Fibroblast of pulmonary artery (primary cell): Measurements from ENCODE around the gene VWF.

Source experiments
- DNase-seq: peaks from one replicate; pipeline ENCODE4 v3.0.0-alpha.2; 2010; ENCODE audit warnings: low read depth
- H3K4me3 ChIP-seq: replicated peaks from 2 replicates; pipeline ENCODE4 v1.5.1; 2011; ENCODE audit warnings: low read depth, mild to moderate bottlenecking, control low read depth, low read length, moderate library complexity
- TF ChIP-seq, protein P1 (sequence below): IDR thresholded peaks from 2 replicates; pipeline ENCODE4 v1.5.1; 2011; ENCODE audit warnings: mild to moderate bottlenecking, control low read depth, low read length, inconsistent platforms; ENCODE audit errors: missing control alignments

Gene VWF

DNA sequence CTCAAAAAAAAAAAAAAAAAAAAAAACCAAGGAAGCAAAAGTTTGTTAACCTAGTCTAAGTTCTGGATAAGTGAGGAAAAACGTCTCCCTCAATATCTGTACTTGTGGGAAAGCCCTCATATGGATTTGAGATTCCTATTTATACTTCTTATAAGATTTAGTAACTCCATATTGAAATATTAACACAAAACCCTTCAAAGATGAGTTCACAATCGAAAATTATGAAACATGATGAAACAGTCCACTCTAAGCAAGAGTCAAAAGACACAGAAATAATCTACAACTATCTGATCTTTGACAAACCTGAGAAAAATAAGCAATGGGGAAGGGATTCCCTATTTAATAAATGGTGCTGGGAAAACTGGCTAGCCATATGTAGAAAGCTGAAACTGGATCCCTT, 25.2 kb downstream of the VWF start:
- no peak overlapping the region for H3K4me3 ChIP-seq
- no peak for DNase-seq
- TF ChIP-seq, protein P1, sequence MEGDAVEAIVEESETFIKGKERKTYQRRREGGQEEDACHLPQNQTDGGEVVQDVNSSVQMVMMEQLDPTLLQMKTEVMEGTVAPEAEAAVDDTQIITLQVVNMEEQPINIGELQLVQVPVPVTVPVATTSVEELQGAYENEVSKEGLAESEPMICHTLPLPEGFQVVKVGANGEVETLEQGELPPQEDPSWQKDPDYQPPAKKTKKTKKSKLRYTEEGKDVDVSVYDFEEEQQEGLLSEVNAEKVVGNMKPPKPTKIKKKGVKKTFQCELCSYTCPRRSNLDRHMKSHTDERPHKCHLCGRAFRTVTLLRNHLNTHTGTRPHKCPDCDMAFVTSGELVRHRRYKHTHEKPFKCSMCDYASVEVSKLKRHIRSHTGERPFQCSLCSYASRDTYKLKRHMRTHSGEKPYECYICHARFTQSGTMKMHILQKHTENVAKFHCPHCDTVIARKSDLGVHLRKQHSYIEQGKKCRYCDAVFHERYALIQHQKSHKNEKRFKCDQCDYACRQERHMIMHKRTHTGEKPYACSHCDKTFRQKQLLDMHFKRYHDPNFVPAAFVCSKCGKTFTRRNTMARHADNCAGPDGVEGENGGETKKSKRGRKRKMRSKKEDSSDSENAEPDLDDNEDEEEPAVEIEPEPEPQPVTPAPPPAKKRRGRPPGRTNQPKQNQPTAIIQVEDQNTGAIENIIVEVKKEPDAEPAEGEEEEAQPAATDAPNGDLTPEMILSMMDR, result no peak

GRCh38 chr12:6097411-6097810, 27.1 kb downstream of the VWF start:
- no peak for DNase-seq
- TF ChIP-seq, protein P1, result no peak
- H3K4me3 ChIP-seq, result no peak overlapping the region

GRCh38 chr12:6096527-6096926, 27.9 kb downstream of the VWF start:
- DNase-seq, result peak; percentile 42
- TF ChIP-seq, protein P1, result no peak
- H3K4me3 ChIP-seq, result no peak overlapping the region

GRCh38 chr12:6095269-6095668, 29.2 kb downstream of the VWF start:
- H3K4me3 ChIP-seq, result no peak overlapping the region
- TF ChIP-seq, protein P1, result no peak
- no peak for DNase-seq

GRCh38 chr12:6093764-6094163, 30.7 kb downstream of the VWF start:
- no peak for DNase-seq
- H3K4me3 ChIP-seq, result no peak overlapping the region
- TF ChIP-seq, protein P1, result no peak

DNA sequence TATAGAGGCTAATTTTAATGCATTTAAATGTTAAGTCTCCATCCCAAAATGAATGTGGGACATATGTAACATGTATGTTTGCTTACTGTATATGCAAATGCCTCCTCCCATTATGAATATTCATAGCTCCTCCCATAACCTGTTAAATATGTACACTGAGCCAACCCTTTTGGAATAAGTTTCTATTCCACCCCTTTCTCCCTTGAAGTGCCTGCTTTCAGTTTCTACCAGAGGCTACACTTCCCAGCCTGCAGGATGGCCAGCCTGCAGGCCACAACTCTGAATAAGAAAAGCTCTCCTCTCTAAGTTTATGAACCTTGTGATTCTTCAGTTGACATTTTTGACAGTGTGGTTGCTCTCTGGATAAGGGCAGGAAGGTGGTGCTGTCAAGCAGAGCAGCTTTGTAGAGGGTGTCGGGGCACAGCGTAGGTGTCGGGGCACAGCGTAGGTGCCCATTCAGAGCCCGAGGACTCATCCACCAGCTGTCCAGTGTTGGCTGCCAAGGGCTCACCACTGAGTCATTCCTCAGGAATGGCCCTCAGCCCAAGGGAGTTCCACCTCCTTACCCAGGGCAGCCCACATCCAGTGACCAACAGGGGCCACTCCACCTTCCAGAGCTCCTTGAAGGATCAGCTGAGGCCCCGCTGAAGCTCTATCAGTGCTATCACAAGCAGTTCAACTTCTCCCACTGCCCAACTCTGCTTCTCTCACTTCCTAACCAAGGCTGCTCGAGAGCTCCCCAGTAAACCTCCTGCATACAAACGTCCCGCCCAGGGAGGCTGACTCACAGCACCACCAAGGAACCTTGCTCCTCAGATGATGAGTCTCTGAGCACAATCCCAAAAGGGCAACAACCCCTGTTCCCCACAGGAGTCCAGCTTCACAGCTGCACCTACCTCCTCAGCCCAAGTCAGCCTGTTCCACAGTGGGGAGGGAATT, 31.4 kb downstream of the VWF start:
- peak; percentile 89 for DNase-seq
- TF ChIP-seq, protein P1, result no peak
- no peak overlapping the region for H3K4me3 ChIP-seq
